HG03460 (cell line): ENCODE data around the gene STX3.
"Not testable (repeated sequence)": the region's sequence is repeated elsewhere in the genome, so short reads cannot be mapped to it uniquely, and the experiment has no call there.

Experiments used
- ATAC-seq: cut with Tn5 transposase; IDR thresholded peaks from one replicate; pipeline ENCODE4 v1.9.1; 2021; ENCODE audit not compliant: unreplicated experiment

The STX3 gene

DNA sequence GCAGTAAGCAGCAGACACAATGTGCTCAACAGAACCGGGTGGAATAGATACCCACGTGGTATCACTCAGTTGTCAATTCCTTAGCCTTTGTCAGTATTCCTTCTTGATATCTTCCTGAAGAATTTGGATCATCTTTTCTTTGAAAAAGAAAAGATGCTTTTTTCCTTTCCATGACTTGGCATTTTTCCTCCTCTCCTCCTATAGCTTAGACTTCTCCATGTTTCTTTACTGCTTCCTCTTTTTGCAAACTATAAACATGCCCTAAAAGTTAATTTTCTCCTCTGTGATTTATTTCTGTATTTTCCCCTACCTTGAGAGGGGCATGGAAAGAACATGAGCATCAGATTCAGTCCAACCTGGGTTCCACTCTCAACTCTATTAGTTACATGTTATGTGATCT, 78.4 kb downstream of the STX3 start:
- ATAC-seq: no peak

DNA sequence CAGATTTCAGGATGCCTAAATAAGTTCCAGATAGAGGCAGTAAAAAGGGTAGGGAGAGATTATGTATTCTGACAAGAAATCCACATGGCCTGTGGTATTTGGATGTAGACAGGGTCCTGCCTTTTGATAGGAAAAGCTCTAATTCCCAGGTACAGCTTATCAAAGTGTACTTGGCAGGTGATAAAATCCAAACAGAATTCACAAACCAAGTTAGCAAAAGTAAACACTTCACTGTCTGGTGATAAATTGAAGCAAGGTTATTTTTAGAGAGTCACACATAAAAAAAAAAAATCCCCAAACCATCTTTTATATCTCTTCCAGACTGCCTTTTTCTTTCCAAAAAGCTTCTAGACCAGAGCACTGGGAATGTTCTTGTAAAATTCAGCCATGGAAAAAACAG, 84.4 kb downstream of the STX3 start:
- ATAC-seq: no peak

DNA sequence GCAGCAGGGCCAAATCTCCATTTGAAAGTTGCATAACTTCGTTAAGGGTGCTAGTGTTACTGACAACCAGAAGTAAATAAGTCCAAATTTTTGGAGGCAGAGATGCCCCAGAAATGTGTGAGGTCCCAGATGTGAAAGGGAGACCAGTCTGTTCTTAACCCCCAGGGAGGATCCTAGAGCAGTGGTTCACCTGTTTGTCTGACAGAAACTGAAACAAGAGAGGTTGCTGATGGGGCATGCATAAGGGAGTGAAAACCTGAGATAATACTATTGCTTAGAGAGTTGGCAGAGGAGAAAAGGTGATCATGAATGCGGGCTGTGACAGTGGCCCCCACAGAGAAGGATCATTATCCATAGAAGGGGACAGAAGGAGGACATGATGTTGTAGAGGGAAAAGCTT, 86.3 kb downstream of the STX3 start:
- peak; percentile 65 for ATAC-seq

DNA sequence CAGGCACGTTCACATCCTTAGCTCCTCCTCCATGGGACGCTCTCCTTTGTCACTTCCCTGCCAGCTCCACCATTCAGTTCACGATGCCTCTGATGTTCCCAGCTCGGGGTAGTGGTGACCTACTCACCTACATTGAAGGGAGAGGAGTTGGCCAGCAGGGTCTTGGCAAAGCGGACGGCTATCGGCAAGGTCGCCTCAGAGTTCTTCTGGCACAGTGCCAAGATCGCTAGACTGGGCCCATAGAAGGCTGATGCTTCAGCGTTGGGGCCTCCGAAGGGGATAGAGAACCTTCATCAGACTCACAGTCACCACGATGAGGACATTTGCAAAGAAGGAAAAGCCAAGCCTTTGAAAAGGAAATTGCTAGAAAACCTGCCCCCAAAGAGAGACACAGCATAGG, 87.1 kb downstream of the STX3 start:
- no peak for ATAC-seq

DNA sequence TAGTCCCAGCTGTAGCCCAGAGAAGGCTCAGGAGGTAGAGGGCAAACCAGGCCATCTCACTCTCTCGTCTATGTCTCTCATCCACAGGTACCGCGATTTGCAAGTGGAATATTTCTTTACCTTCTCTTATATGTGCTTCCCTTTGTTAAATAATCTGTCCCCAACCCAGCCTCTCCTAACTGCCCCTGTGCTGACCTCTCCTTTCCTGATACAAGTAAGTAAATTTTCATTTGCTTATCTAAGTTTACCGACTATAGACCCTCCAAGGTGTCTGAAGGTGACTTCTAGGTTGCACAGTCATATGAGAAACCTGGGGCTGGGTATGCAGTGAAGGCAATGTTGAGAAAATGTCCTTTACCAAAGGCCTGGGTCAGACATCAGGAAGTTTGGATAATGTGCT, 90.2 kb downstream of the STX3 start, which contains the start of gene CBLIF:
Gene CBLIF, minus strand, starts transcription at position 101 of the 400 bp plus-strand sequence. Its CDS starts 46 bp downstream, at position 55.
- ATAC-seq: no peak

- ATAC-seq: no peak
Measured at GRCh38 chr11:59846556-59846955, 91.4 kb downstream of the STX3 start.

DNA sequence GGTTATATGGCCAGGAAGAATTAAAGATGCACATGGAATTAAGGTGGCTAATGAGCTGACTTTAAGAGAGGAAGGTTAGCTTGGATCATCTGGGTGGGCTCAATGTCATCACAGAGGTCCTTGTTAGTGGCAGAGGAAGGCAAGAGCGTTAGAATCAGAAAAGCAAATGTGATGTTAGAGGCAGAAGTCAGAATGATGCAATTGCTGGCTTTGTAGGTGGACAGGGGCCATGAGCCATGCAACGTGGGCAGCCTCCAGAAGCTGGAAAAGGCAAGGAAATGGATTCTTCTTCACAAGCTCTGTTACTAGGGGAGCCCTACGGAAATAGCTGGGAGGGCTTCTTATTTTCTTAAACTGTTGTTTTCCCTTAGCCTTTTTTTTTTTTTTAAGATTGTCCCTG, 92.5 kb downstream of the STX3 start:
- no peak for ATAC-seq

DNA sequence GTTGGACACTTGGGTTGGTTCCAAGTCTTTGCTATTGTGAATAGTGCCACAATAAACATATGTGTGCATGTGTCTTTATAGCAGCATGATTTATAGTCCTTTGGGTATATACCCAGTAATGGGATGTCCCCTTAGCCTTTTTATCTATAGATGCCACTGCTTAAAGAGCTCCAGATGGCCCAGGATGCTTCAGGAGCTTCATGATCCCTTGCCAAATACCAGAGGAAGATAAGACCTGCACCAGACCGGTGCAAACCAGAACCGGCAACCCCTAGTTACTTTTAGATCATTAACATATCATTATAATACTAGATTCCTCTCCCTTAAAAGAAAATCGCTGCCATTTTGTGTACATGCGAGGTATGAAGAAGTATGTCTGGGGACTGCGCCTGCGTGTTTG, 93.3 kb downstream of the STX3 start:
- ATAC-seq: not testable (repeated sequence)

DNA sequence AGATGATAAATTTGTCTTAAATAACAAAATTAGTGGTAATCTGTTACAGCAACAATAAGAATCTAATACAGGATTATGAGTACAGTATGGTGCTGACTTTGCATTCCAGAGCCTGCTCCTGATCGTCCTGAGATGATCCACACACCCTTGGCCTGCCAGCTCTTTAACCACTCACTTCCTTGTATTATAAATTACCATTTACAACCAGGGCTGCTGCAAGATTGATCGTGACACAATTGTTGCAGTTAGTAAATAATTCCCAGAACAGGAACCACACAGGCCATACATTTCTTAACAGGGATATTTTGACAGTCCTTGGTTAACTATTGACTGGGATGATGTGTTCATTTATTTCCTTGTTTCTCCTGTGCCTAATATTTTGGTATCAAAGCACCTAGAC, 94.0 kb downstream of the STX3 start:
- no peak for ATAC-seq

GRCh38 chr11:59849551-59849950, 94.4 kb downstream of the STX3 start:
- ATAC-seq: not testable (repeated sequence)

DNA sequence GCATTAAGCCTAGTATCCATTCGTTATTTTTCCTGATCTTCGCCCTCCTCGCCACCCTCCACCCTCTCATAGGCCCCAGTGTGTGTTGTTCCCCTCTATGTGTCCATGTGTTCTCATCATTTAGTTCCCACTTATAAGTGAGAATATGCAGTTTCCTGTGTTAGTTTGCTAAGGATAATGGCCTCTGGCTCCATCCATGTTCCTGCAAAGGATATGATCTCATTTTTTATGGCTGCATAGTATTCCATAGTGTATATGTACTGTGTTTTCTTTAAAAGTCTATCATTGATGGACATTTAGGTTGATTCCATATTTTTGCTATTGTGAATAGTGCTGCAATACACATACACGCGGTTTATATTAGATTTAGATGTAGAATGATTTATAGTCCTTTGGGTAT, 96.2 kb downstream of the STX3 start:
- not testable (repeated sequence) for ATAC-seq

GRCh38 chr11:59854871-59855270, 99.7 kb downstream of the STX3 start:
- ATAC-seq: no peak
